Chondrocyte (in vitro differentiated cells): ENCODE results near the gene CDK19. TPM values are rescaled to one million over a fixed set of nuclear protein-coding genes. Genes with fewer than 3 reads are reported as not detected.

Source experiments
- DNase-seq: peaks from one replicate; pipeline ENCODE4 v3.0.0; 2021; ENCODE audit warnings: mixed read lengths, low spot score
- H3K27ac Mint-ChIP-seq: one replicate; pipeline ENCODE4 v1.8.0; 2021; ENCODE audit warnings: mild to moderate bottlenecking, moderate library complexity, mixed read lengths; ENCODE audit not compliant: unreplicated experiment
- H3K27me3 Mint-ChIP-seq: 2 replicates; pipeline ENCODE4 v1.8.0; 2021; ENCODE audit warnings: low read depth, mixed read lengths
- H3K36me3 Mint-ChIP-seq: 2 replicates; pipeline ENCODE4 v1.8.0; 2021; ENCODE audit warnings: low read depth, mixed read lengths
- H3K4me1 Mint-ChIP-seq: 2 replicates; pipeline ENCODE4 v1.8.0; 2021; ENCODE audit warnings: low read depth, mild to moderate bottlenecking, mixed read lengths
- H3K4me3 Mint-ChIP-seq: one replicate; pipeline ENCODE4 v1.8.0; 2021; ENCODE audit warnings: mild to moderate bottlenecking, moderate library complexity, mixed read lengths; ENCODE audit not compliant: unreplicated experiment
- H3K9me3 Mint-ChIP-seq: 2 replicates; pipeline ENCODE4 v1.8.0; 2021; ENCODE audit warnings: low read depth, mixed read lengths
- total RNA-seq: library from RNA; stranded (reverse); gene quantifications from 3 replicates; pipeline ENCODE4 v1.2.1, GENCODE V29; 2021
- TF ChIP-seq, protein P1 (sequence below): fragments of 200-600 bp; sonication (generic); IDR thresholded peaks from 2 replicates; pipeline ENCODE4 v1.5.0; 2021; ENCODE audit warnings: antibody characterized with exemption, mild to moderate bottlenecking, moderate library complexity

CDK19 gene
- total RNA-seq, 1 donor from 2014 or later = 21.6 TPM

DNA sequence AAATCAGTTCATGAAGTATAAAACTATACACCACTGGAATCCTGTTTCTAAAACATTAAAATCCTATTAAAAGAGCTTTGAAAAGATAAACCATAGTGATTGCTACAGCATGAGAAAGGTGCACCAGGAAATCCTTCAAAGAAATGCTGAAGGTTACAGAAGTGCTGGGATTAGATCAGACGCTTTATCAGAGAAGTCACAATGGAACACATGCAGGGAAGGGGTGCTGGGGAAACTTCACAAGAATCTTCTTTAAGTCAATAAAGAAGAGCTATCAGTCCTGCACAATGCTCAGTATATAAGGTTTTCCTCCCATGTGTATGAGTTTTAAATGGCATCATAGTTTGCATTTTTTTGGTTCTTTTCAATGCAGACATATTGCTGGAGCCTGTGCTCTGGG is 201.2 kb downstream of the CDK19 start:
- H3K27ac Mint-ChIP-seq = no peak overlapping the region
- no peaks in the 10 kb centered on the region for H3K9me3 Mint-ChIP-seq
- no peaks in the 10 kb centered on the region for H3K27me3 Mint-ChIP-seq
- TF ChIP-seq, protein P1, sequence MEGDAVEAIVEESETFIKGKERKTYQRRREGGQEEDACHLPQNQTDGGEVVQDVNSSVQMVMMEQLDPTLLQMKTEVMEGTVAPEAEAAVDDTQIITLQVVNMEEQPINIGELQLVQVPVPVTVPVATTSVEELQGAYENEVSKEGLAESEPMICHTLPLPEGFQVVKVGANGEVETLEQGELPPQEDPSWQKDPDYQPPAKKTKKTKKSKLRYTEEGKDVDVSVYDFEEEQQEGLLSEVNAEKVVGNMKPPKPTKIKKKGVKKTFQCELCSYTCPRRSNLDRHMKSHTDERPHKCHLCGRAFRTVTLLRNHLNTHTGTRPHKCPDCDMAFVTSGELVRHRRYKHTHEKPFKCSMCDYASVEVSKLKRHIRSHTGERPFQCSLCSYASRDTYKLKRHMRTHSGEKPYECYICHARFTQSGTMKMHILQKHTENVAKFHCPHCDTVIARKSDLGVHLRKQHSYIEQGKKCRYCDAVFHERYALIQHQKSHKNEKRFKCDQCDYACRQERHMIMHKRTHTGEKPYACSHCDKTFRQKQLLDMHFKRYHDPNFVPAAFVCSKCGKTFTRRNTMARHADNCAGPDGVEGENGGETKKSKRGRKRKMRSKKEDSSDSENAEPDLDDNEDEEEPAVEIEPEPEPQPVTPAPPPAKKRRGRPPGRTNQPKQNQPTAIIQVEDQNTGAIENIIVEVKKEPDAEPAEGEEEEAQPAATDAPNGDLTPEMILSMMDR = no peak
- H3K36me3 Mint-ChIP-seq = peaks cover 9% of the 10 kb centered on the region
- no peak overlapping the region for H3K4me3 Mint-ChIP-seq
- DNase-seq = no peak
- H3K4me1 Mint-ChIP-seq = peaks cover 7% of the 10 kb centered on the region

DNA sequence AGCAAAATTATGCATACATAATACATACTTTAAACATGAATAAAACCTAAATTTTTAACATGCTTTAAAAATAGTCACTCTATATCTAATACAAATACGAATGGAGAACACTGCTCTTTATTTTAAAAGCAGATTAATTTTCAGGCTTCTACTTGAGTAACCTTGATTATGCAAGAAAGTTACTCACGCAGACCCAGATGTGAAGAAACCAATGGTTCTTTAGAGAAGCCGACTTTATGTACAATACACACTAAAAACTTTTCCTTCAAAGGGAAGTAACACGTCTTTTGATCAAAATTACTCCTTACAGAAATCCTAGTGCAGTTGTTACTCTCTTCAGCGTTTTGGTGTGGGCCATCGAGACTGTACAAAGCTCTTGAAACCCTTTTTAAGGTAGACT is 201.9 kb downstream of the CDK19 start:
- Mint-ChIP-seq H3K36me3 (peaks cover 9% of the 10 kb centered on the region), H3K27ac (no peak overlapping the region), H3K9me3 (no peaks in the 10 kb centered on the region), H3K4me3 (no peak overlapping the region), H3K4me1 (peaks cover 3% of the 10 kb centered on the region), H3K27me3 (no peaks in the 10 kb centered on the region)
- no peak for DNase-seq
- TF ChIP-seq, protein P1 = no peak

DNA sequence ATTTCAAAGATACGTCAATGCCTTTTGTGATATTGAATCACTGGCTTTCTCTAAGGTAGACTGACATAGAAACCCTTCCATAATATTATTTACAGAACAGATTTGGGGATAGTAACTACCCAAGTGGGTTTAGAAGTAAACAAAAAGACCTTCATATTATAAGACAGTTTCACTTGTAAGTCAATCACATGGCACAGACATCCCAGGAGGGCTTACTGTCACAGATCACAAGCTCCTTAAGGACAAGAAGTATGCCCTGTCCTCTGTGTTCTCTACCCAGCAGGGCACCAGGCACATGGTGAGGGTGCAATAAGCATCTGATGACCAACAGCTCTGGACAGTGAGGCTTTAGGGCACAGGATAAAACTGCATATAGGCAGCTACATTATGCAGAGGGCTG is 203.0 kb downstream of the CDK19 start:
- Mint-ChIP-seq H3K4me3 (no peak overlapping the region), H3K4me1 (peaks cover 3% of the 10 kb centered on the region), H3K9me3 (no peaks in the 10 kb centered on the region), H3K27me3 (no peaks in the 10 kb centered on the region), H3K36me3 (peaks cover 9% of the 10 kb centered on the region), H3K27ac (no peak overlapping the region)
- DNase-seq = no peak
- TF ChIP-seq, protein P1 = no peak

DNA sequence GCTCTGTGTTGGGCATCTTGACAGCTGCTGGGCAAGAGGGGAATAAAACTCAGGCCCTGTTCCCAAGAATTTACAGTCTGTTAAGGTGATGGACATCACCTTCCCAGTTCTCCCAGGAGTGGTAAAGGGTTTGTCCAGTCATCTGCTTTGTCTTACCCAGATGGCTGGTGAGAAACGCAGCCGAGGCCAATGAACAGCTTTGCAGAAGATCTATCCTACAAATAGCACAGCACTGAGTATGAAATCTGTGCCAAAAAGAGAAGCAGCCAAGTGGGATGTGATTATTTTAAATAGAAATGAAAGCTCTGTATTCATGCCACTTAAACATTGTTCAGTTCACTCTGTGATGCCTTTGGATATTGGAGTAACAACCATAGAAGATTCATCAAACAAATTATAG is 206.2 kb downstream of the CDK19 start:
- Mint-ChIP-seq H3K27ac (no peak overlapping the region), H3K4me1 (no peaks in the 10 kb centered on the region), H3K9me3 (peaks cover 4% of the 10 kb centered on the region), H3K36me3 (peaks cover 5% of the 10 kb centered on the region), H3K27me3 (no peaks in the 10 kb centered on the region), H3K4me3 (no peak overlapping the region)
- no peak for DNase-seq
- TF ChIP-seq, protein P1 = no peak

DNA sequence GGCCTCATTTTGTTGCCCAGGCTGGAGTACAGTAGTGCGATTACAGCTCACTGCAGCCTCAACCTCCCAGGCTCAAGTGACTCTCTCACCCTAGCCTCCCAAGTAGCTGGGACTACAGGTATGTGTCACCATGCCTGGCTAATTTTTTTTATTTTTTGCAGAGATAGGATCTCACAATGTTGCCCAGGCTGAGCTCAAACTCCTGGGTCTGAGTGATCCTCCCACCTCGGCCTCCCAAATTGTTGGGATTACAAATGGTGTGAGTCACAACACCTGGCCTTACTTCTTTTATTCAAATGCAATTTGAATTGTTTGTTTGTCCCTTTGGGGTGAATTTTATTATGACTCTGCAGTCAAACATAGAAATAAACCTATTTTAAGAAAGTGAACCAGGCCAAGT is 207.1 kb downstream of the CDK19 start:
- H3K27ac Mint-ChIP-seq = no peak overlapping the region
- H3K4me1 Mint-ChIP-seq = no peaks in the 10 kb centered on the region
- peaks cover 5% of the 10 kb centered on the region for H3K36me3 Mint-ChIP-seq
- DNase-seq = no peak
- no peak overlapping the region for H3K4me3 Mint-ChIP-seq
- H3K9me3 Mint-ChIP-seq = peaks cover 4% of the 10 kb centered on the region
- H3K27me3 Mint-ChIP-seq = no peaks in the 10 kb centered on the region
- TF ChIP-seq, protein P1 = no peak
